Right renal pelvis (tissue), 4 donors: Measurements from ENCODE around the gene EPHB1. TPM values are rescaled to one million over a fixed set of nuclear protein-coding genes. Genes with fewer than 3 reads are reported as not detected.
A peak's percentile ranks its signal among the peaks of the same experiment; 100 is the strongest.
"Not testable (repeated sequence)": the region's sequence is repeated elsewhere in the genome, so short reads cannot be mapped to it uniquely, and the experiment has no call there.

Experiments
- DNase-seq, 4 donors: peaks; one replicate each; pipeline ENCODE4 v3.0.0-alpha.2; 2013; ENCODE audit warnings: low read depth in 4 of 4, low spot score in 3 of 4, missing footprints in 1 of 4
- polyA plus RNA-seq, 4 donors: library from polyadenylated mRNA; unstranded; fragments of 120-200 nt; gene quantifications; one replicate each; pipeline ENCODE4 v1.2.1, GENCODE V29; 2013; ENCODE audit not compliant: insufficient read length in 4 of 4

EPHB1 gene
- polyA plus RNA-seq, 4 donors: 4.8 to 7.2 (median 5.3) TPM

DNA sequence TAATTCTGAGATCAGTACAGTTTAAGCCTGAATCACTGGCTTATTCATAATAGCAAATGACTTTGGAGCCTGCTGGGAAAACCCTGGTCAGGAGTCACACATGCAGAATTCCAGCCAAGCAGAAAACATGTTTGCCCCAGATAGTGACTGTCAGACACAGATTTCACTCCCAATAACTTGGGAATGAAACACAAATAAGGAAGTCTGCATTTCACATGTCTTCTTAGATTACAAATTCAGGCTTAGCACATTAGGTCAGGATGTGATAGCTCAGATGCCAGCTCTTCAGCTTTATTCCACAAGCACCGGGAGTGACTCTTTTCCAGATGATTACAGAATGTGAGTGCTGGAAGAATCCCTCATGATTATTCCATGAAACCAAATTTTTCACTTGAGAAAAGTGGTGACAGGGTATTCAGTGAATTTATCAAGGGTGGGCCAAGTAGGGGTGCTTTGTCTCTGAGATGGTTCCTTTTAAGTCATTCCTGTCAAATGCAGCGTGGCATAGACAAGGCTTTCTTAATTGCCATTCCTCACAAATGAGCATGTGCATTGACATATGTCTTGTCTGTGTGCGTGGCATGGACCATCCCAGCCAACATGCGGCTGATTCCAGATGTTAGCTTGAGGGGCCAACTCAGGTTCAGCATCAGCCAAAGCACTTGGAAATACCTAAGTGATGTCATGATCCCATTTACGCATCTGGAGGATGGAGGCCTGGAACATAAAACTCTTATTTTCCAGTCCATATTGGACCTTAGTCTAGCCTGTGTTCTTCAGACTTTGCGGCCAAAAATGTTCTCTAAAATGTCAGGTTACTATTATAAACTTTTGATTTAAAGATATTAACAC is 191.0 kb downstream of the EPHB1 start:
- no peak for DNase-seq

GRCh38 chr3:134988666-134989065 is 193.6 kb downstream of the EPHB1 start:
- DNase-seq: no peak

DNA sequence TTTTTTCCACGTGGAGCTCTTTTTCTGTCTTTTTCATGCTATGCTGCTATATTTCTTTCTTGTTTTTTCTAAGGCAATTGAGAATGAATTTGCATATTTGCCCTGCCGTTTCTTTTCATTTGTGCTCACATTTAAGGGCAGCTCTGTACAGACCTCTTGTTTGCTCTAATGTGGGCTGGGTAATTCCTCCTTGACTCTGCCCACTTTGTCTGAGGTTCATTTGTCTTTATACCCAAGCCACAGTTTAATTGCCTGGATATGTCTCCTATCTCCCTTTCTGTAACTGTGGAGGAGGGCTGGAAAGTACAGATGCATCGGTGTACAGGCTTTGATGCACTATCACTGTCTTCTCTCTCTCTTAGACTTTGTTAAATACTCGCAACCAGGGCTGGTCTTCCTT is 195.9 kb downstream of the EPHB1 start:
- no peak for DNase-seq

- DNase-seq: no peak
These were observed 196.5 kb downstream of the EPHB1 start for GRCh38 chr3:134991472-134992010.

DNA sequence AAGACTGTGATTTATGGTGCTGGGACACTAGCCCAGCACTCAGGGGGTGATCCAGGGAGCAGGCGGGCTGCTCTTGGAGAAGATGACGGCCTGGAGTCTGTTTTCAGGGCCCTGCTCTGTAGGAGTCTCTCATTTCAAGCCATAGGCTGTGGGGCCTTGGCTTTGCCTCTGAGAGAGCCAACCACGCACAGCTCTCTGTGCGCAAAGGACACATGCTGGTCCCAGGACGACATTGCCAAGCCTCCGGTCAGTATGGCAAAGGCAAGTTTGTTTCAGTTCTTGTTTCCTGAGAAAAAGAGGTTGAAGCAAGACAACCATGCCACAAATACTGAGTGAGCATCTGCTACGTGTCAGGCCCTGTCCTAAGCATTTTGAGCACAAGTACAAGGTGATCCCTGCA is 197.1 kb downstream of the EPHB1 start:
- DNase-seq: no peak

GRCh38 chr3:134992586-134992985 is 197.5 kb downstream of the EPHB1 start:
- no peak for DNase-seq

DNA sequence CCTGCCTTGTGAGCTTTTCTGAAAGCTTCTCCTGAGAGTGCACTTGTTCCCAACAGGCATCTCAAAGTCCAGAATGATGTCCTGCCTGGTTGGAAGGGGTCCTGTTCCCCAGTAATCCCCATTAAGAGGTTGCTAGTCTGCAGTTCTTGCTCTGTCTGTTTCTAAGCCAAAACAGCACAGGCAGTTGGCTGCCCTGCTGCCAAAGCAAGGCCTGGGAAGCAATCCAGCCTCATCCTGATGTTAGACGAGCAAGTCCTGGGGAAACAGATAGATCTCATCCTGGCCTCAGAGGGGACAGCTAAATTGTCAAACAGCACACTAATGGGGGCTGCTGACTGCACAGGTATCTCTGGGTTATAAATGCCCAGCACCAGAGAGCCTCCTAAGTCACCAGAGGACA is 198.0 kb downstream of the EPHB1 start:
- DNase-seq: no peak

DNA sequence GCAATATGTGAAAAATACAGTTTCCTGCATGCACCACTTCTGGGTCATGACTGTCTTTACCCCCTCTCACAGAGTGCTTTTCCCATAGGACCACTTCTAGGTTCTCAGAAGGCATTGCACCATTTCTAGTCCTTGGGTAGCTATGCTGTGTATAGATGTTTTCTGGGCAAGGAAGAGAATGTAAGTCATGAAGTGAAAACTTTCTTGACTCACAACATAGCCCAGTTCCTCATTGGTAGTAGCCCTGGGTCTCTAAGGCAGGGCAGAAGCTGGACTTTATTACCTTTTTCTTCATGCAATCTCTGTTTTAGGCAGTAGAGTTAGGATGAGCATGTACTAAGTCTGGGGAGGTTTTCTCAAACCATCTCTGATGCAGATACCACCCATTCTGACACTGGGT is 203.1 kb downstream of the EPHB1 start:
- no peak for DNase-seq

GRCh38 chr3:134998855-134999254 is 203.8 kb downstream of the EPHB1 start:
- no peak for DNase-seq

DNA sequence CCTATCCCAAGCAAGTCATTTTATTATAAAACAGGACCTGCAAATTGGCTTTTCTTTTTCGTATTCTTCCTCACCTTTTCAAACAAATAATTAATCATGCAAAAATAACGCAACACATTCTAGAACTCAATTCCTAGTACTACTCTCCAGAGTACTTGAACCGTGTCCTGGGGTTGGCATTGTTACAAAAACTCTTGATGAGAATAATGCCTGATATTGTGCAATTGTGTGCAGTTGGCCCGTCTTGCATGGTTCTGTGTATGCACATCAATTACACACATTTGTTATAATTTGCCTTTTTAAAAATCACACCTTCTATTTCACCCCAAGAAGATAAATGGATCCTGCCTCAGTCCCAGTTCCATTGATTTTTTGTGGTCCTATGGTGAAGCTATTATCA is 205.4 kb downstream of the EPHB1 start:
- no peak for DNase-seq

DNA sequence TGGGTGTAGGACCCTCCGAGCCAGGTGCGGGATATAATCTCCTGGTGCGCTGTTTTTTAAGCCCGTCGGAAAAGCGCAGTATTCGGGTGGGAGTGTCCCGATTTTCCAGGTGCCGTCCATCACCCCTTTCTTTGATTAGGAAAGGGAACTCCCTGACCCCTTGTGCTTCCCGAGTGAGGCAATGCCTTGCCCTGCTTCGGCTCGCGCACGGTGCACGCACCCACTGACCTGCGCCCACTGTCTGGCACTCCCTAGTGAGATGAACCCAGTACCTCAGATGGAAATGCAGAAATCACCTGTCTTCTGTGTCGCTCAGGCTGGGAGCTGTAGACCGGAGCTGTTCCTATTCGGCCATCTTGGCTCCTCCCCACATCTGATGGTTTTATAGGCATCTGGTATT is 210.6 kb downstream of the EPHB1 start:
- DNase-seq: not testable (repeated sequence)

DNA sequence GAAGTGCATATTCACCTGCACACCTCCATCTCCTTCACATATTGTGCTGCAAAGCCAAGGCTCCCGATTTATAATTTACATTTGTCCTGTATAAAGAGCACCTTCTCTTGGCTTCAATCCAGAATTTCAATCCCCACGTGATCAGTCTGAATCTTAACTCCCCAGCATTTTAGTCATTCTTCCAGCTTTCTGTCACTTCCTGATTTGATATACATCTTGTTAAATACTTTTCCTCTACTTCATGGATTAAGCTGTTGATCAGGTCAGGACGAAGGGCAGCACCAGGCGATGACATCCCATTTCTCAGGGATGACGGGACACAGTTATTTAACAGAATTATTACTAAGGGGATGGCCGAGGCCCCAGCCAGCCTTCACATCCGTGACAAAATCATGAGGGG is 212.5 kb downstream of the EPHB1 start:
- DNase-seq: peak in 2 of 4 donors; percentile 26 to 36

GRCh38 chr3:135008326-135008725 is 213.3 kb downstream of the EPHB1 start:
- DNase-seq: no peak

DNA sequence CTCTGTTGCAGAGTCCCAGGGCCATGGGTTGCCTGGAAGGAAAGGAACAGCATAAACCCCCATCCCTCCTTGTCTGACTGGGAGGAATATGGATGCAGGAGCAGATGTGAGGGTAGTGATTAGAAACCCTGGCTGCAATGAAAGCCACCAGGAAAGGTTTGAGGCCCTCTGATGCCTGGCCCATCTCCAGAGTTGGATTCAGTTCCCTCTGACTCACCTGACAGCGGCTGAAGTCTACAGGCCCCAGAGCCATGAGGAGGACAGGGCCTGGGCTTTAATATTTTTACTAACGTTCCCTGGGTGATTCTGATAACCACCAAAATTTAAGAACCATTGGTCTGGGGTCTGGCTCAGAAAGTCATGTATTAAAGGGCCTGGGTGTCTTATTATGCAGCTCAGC is 214.0 kb downstream of the EPHB1 start:
- DNase-seq: no peak

GRCh38 chr3:135012101-135012500 is 217.0 kb downstream of the EPHB1 start:
- DNase-seq: no peak

GRCh38 chr3:135013206-135013605 is 218.1 kb downstream of the EPHB1 start:
- no peak for DNase-seq

DNA sequence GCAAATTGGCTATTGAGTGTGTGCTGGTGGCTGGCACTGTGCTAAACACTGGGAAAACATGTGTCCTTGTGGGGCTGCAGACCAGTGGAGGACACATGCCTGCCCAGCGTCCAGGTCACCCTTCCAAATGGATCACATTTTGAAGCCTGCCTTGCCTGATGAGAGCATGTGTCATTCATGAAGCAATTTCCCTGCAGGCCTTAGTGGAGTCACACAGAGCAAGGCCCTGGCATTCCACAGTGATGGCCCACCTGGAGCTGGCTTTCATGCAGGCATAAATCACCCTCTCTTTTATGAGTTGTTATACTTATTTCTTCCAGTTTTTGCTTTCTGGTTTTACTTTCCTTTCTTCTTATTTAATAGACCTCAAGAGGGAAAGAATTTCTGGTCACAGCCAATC is 219.5 kb downstream of the EPHB1 start:
- DNase-seq: no peak

GRCh38 chr3:135017003-135017893 is 222.2 kb downstream of the EPHB1 start:
- DNase-seq: no peak

DNA sequence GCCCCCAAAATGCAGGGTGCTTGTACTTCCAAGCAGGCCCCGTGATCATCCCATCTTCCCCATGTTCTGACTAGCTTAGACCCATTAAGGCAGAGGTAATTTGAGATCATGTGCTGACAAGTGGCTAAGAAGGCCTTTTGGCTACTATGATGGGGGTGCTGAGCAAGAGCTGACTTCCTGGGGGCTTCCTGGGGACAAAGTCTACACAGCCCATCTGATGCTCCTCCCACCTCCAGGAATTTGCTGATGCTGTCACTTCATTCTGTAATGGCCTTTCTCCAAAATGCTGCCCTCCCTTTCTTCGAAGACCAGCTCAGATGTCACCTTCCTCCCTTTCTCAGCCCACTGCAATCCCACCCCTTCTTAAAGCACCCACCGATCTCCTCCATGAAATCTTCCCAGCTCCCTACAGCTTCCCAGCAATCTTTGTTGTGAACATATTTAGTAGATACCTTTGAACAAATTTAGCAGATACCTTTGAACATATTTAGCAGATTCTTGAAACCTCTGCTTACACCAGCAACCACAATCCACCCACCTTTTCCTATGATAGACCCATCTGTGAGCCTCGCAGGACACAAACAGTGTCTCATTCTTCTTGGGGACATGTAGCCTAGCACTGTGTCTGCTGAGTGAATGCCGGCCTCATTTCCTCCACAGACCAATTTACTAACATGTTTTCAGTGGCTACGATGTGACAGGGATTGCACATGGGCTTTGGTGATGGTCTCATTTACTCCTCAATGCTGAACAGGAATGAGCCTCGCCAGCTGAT is 223.3 kb downstream of the EPHB1 start:
- no peak for DNase-seq

GRCh38 chr3:135020181-135020580 is 225.1 kb downstream of the EPHB1 start:
- DNase-seq: no peak
